ENCODE data around the gene OR13G1. TPM values are rescaled to one million over a fixed set of nuclear protein-coding genes. Genes with fewer than 3 reads are reported as not detected.

OR13G1 gene
- total RNA-seq = not detected in 2 replicates

GRCh38 chr1:247679639-247680038 is at the start of gene OR13G1:
TSS of gene OR13G1 (minus strand) at chr1:247679739. CDS start at chr1:247673041, 6,698 bp downstream.

GRCh38 chr1:247716546-247716945 is 37.0 kb upstream of the OR13G1 start, which contains the start of gene OR6F1:
TSS of gene OR6F1 (minus strand) at chr1:247716646. CDS start at chr1:247712755, 3,891 bp downstream.

Other genes with a start within 250 kb of the OR13G1 start
- gene OR2B11, start 221.6 kb downstream of the OR13G1 start, total RNA-seq = not detected in 2 replicates
- not detected in 2 replicates for gene OR2C3, start 143.3 kb downstream of the OR13G1 start, total RNA-seq
- gene GCSAML, start 130.6 kb downstream of the OR13G1 start, total RNA-seq = not detected in 2 replicates
- gene OR2G2, start 91.4 kb downstream of the OR13G1 start, total RNA-seq = not detected in 2 replicates
- gene OR2G3, start 74.2 kb downstream of the OR13G1 start, total RNA-seq = not detected in 2 replicates
- gene OR6F1, start 36.9 kb upstream of the OR13G1 start, total RNA-seq = not detected in 2 replicates
- gene OR14K1, start 58.9 kb upstream of the OR13G1 start, total RNA-seq = not detected in 2 replicates
- not detected in 2 replicates for gene OR14A2, start 68.4 kb upstream of the OR13G1 start, total RNA-seq
- gene OR1C1, start 80.8 kb upstream of the OR13G1 start, total RNA-seq = not detected in 2 replicates
- gene OR14A16, start 144.4 kb upstream of the OR13G1 start, total RNA-seq = not detected in 2 replicates
- gene OR11L1, start 162.2 kb upstream of the OR13G1 start, total RNA-seq = not detected in 2 replicates
- gene TRIM58, start 177.4 kb upstream of the OR13G1 start, total RNA-seq = 0.24 TPM in 1 of 2 replicates, not detected in the other
- gene OR2W3, start 215.8 kb upstream of the OR13G1 start, total RNA-seq = not detected in 2 replicates
- gene OR2T8, start 240.5 kb upstream of the OR13G1 start, total RNA-seq = not detected in 2 replicates
- gene OR2AJ1, start 245.2 kb upstream of the OR13G1 start, total RNA-seq = not detected in 2 replicates